ENCODE data around the gene DNAH1.

Gene DNAH1

GRCh38 chr3:52399131-52399530 is 83.0 kb downstream of the DNAH1 start:
- H3K4me2 ChIP-seq, result no peak overlapping the region
- peaks cover 34% of the 10 kb centered on the region for H4K20me1 ChIP-seq
- H3K4me1 ChIP-seq, result no peaks in the 10 kb centered on the region
- H3K27me3 ChIP-seq, result no peaks in the 10 kb centered on the region
- H3K9me3 ChIP-seq, result no peaks in the 10 kb centered on the region
- peaks cover 71% of the 10 kb centered on the region for H3K36me3 ChIP-seq
- no peak overlapping the region for H3K27ac ChIP-seq
- H3K4me3 ChIP-seq, result no peak overlapping the region
- H3K9ac ChIP-seq, result no peak overlapping the region
- TF ChIP-seq Cebpa-rat (IDR thresholded peaks at IDR 0.05), result no peak

- H3K27ac ChIP-seq, result no peak overlapping the region
- H3K27me3 ChIP-seq, result no peaks in the 10 kb centered on the region
- H3K4me2 ChIP-seq, result no peak overlapping the region
- no peak overlapping the region for H3K4me3 ChIP-seq
- no peaks in the 10 kb centered on the region for H3K9me3 ChIP-seq
- no peak overlapping the region for H3K9ac ChIP-seq
- no peaks in the 10 kb centered on the region for H3K4me1 ChIP-seq
- H3K36me3 ChIP-seq, result peaks cover 71% of the 10 kb centered on the region
- no peak for TF ChIP-seq Cebpa-rat (IDR thresholded peaks at IDR 0.05)
- H4K20me1 ChIP-seq, result peaks cover 39% of the 10 kb centered on the region
Measured at GRCh38 chr3:52399593-52399992, 83.5 kb downstream of the DNAH1 start.

GRCh38 chr3:52400275-52400793 is 84.2 kb downstream of the DNAH1 start:
- H3K4me2 ChIP-seq, result no peak overlapping the region
- H3K36me3 ChIP-seq, result peaks cover 77% of the 10 kb centered on the region
- TF ChIP-seq Cebpa-rat (IDR thresholded peaks at IDR 0.05), result no peak
- no peaks in the 10 kb centered on the region for H3K4me1 ChIP-seq
- no peaks in the 10 kb centered on the region for H3K9me3 ChIP-seq
- H4K20me1 ChIP-seq, result peaks cover 45% of the 10 kb centered on the region
- no peak overlapping the region for H3K27ac ChIP-seq
- no peak overlapping the region for H3K9ac ChIP-seq
- H3K27me3 ChIP-seq, result no peaks in the 10 kb centered on the region
- no peak overlapping the region for H3K4me3 ChIP-seq

GRCh38 chr3:52401021-52401420 is 84.9 kb downstream of the DNAH1 start:
- Histone ChIP-seq H3K9me3 (no peaks in the 10 kb centered on the region), H3K36me3 (peaks cover 84% of the 10 kb centered on the region), H3K4me1 (no peaks in the 10 kb centered on the region), H4K20me1 (peaks cover 50% of the 10 kb centered on the region), H3K4me3 (no peak overlapping the region), H3K27me3 (no peaks in the 10 kb centered on the region), H3K9ac (no peak overlapping the region), H3K4me2 (no peak overlapping the region), H3K27ac (no peak overlapping the region)
- no peak for TF ChIP-seq Cebpa-rat (IDR thresholded peaks at IDR 0.05)

GRCh38 chr3:52401551-52401950 is 85.4 kb downstream of the DNAH1 start:
- no peaks in the 10 kb centered on the region for H3K27me3 ChIP-seq
- no peak overlapping the region for H3K4me2 ChIP-seq
- no peaks in the 10 kb centered on the region for H3K9me3 ChIP-seq
- no peak for TF ChIP-seq Cebpa-rat (IDR thresholded peaks at IDR 0.05)
- H3K4me1 ChIP-seq, result no peaks in the 10 kb centered on the region
- H3K27ac ChIP-seq, result no peak overlapping the region
- peaks cover 50% of the 10 kb centered on the region for H4K20me1 ChIP-seq
- H3K36me3 ChIP-seq, result peaks cover 89% of the 10 kb centered on the region
- H3K9ac ChIP-seq, result no peak overlapping the region
- H3K4me3 ChIP-seq, result no peak overlapping the region

- Histone ChIP-seq H3K36me3 (peaks cover 94% of the 10 kb centered on the region), H3K4me3 (no peak overlapping the region), H3K9me3 (no peaks in the 10 kb centered on the region), H3K9ac (no peak overlapping the region), H3K27me3 (no peaks in the 10 kb centered on the region), H3K4me2 (no peak overlapping the region), H4K20me1 (peaks cover 54% of the 10 kb centered on the region), H3K27ac (no peak overlapping the region), H3K4me1 (no peaks in the 10 kb centered on the region)
- TF ChIP-seq Cebpa-rat (IDR thresholded peaks at IDR 0.05), result no peak
Measured at GRCh38 chr3:52402101-52402521, 86.0 kb downstream of the DNAH1 start.

- no peak overlapping the region for H3K27ac ChIP-seq
- H3K4me1 ChIP-seq, result peaks cover under 1% of the 10 kb centered on the region; the same call in 1 of the 2 replicates
- H3K36me3 ChIP-seq, result peaks cover 98% of the 10 kb centered on the region
- H3K9me3 ChIP-seq, result no peaks in the 10 kb centered on the region
- peaks cover 56% of the 10 kb centered on the region for H4K20me1 ChIP-seq
- no peak overlapping the region for H3K9ac ChIP-seq
- H3K4me2 ChIP-seq, result no peak overlapping the region
- no peaks in the 10 kb centered on the region for H3K27me3 ChIP-seq
- TF ChIP-seq Cebpa-rat (IDR thresholded peaks at IDR 0.05), result no peak
- no peak overlapping the region for H3K4me3 ChIP-seq
Measured at GRCh38 chr3:52402706-52403270, 86.7 kb downstream of the DNAH1 start.

- peaks cover 62% of the 10 kb centered on the region for H4K20me1 ChIP-seq
- H3K4me1 ChIP-seq, result peaks cover 6% of the 10 kb centered on the region
- TF ChIP-seq Cebpa-rat (IDR thresholded peaks at IDR 0.05), result no peak
- H3K27ac ChIP-seq, result no peak overlapping the region
- H3K9ac ChIP-seq, result no peak overlapping the region
- peaks cover 99% of the 10 kb centered on the region for H3K36me3 ChIP-seq
- no peaks in the 10 kb centered on the region for H3K9me3 ChIP-seq
- no peak overlapping the region for H3K4me3 ChIP-seq
- no peak overlapping the region for H3K4me2 ChIP-seq
- H3K27me3 ChIP-seq, result no peaks in the 10 kb centered on the region
Measured at GRCh38 chr3:52403271-52403841, 87.2 kb downstream of the DNAH1 start.

- H3K4me2 ChIP-seq, result no peak overlapping the region
- H3K36me3 ChIP-seq, result peaks cover 98% of the 10 kb centered on the region
- H3K4me1 ChIP-seq, result peaks cover 12% of the 10 kb centered on the region
- H3K9ac ChIP-seq, result no peak overlapping the region
- H3K27ac ChIP-seq, result no peak overlapping the region
- H3K4me3 ChIP-seq, result no peak overlapping the region
- no peaks in the 10 kb centered on the region for H3K9me3 ChIP-seq
- H3K27me3 ChIP-seq, result no peaks in the 10 kb centered on the region
- TF ChIP-seq Cebpa-rat (IDR thresholded peaks at IDR 0.05), result no peak
- peaks cover 68% of the 10 kb centered on the region for H4K20me1 ChIP-seq
Measured at GRCh38 chr3:52403955-52404354, 87.8 kb downstream of the DNAH1 start.

- Histone ChIP-seq H3K9ac (no peak overlapping the region), H3K4me2 (no peak overlapping the region), H3K4me3 (no peak overlapping the region), H3K4me1 (peaks cover 16% of the 10 kb centered on the region), H3K27me3 (no peaks in the 10 kb centered on the region), H4K20me1 (peaks cover 72% of the 10 kb centered on the region), H3K9me3 (no peaks in the 10 kb centered on the region), H3K27ac (no peak overlapping the region), H3K36me3 (peaks cover 94% of the 10 kb centered on the region)
- no peak for TF ChIP-seq Cebpa-rat (IDR thresholded peaks at IDR 0.05)
Measured at GRCh38 chr3:52404391-52404790, 88.3 kb downstream of the DNAH1 start.
